HT-29 (cell line): Measurements from ENCODE around the gene PRKG1. TPM values are rescaled to one million over a fixed set of nuclear protein-coding genes. Genes with fewer than 3 reads are reported as not detected.
"Not testable (repeated sequence)": the region's sequence is repeated elsewhere in the genome, so short reads cannot be mapped to it uniquely, and the experiment has no call there.

ENCODE experiments used
- DNase-seq: peaks from one replicate; pipeline ENCODE4 v3.0.0-alpha.2; 2015; ENCODE audit warnings: low spot score
- total RNA-seq: library from RNA; depleted of rRNA; stranded (reverse); fragments of >200 nt; shearing (Covaris generic); gene quantifications from 2 replicates; pipeline ENCODE4 v1.2.3, GENCODE V29; 2014

The PRKG1 gene
- total RNA-seq, 1 experiment from 2014 or later = not detected

GRCh38 chr10:51422311-51423120 is 348.2 kb downstream of the PRKG1 start:
- DNase-seq = peak; percentile 58

DNA sequence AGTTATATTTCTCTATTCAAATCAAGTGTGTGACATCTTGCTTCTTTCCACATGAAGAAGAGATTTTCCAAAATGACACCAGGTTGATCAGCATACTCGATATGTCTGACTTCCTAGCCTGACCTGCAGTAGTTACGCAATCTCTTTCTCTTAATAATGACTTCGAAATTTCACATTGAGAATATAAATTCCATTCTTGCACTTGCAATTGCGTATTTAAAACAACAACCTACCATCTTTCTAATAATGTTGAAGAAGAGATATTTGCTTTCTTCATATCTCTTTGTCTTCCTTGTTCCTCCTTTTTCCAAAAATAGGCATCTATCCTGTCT is 348.8 kb downstream of the PRKG1 start:
- DNase-seq = no peak

DNA sequence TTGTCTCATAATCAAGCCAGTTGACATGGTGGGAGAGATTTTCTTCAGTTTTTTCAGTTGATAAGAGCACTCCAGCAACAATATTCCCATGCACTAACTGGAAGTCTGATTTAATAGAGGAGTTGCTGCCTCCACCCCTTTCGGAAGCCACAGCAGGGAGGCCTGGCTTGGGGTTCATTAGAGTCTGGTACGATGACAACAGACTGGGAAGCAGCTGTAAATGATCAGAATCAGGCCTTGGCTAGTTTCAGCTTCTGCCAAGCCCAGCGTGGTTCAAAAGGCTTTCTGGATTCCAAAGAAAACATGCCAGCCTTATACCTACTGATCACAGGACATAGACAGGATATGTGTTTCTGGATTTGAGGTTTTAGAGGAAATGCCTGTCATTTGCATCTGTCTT is 351.1 kb downstream of the PRKG1 start:
- no peak for DNase-seq

GRCh38 chr10:51427758-51428157 is 353.5 kb downstream of the PRKG1 start:
- no peak for DNase-seq

GRCh38 chr10:51430506-51430905 is 356.2 kb downstream of the PRKG1 start:
- no peak for DNase-seq

DNA sequence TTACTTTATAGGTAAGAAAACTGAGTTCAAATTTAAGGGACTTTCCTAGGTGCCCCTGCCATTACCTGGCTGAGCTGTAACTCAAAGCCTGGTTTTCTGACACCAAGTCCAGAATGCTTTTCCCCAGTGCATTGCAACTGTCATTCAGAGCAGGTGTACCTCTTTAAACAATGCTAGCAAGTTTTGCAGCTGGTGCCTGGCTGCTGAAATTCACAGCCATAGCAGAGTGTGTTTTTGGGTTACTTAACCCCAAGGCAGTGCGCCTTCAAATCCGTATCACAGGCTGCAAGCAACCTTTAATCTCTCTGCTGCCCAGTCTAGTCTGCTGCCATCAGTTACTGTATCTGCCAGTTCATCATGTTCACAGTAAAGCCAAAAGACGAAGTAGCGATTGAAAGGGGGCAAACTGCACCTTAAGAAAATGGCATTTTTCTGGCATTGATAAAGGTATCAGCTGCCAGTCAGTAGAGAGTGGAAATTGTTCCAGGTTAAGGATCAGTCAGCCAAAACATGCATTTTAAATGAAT is 359.7 kb downstream of the PRKG1 start:
- no peak for DNase-seq

GRCh38 chr10:51436805-51437204 is 362.5 kb downstream of the PRKG1 start:
- no peak for DNase-seq

- DNase-seq = no peak
Observed at GRCh38 chr10:51439645-51440044, 365.4 kb downstream of the PRKG1 start.

- DNase-seq = no peak
Observed at GRCh38 chr10:51445588-51445987, 371.3 kb downstream of the PRKG1 start.

- DNase-seq = no peak
Observed at GRCh38 chr10:51447119-51447518, 372.8 kb downstream of the PRKG1 start.

- DNase-seq = not testable (repeated sequence)
Observed at GRCh38 chr10:51455762-51456161, 381.5 kb downstream of the PRKG1 start.

DNA sequence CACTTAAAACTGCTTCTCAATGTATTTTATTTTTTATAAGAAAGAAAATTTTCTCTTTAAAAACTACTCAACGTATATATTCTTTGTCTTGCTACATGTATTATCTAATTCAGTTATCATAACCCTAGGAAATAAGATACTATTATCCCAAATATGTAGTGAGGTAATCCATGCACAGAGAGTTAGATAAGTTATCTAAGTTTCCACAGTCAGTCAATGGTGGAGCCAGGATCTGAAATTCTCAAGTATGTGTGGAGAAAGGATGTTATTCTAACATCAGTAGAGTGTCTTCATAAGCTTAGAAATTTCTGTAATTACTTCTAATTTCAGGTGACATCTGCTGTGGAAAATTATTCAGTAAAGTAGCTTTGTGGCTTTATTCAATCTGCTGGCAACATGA is 385.2 kb downstream of the PRKG1 start:
- no peak for DNase-seq

GRCh38 chr10:51462076-51462779 is 387.9 kb downstream of the PRKG1 start:
- DNase-seq = no peak

GRCh38 chr10:51468424-51468823 is 394.1 kb downstream of the PRKG1 start:
- DNase-seq = no peak

- DNase-seq = no peak
Observed at GRCh38 chr10:51469686-51470085, 395.4 kb downstream of the PRKG1 start.

DNA sequence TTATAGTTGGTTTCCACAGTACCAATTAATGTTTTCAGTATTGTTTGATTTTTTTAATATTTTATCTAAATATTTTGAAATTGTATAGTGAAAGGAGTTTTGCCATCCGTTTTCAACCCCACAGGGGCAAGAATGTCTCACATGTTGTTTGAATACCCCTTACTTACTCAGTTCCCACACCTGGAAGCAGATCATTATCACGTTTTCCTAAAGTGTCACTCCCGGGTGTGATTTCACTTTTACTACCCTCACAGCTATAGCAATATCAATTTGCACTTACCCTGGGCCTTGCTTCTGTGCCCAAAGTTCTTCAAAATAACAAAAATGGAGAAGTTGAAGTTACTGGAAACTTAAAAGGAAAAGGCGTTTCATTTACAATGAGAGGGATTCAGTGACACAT is 397.0 kb downstream of the PRKG1 start:
- DNase-seq = no peak

DNA sequence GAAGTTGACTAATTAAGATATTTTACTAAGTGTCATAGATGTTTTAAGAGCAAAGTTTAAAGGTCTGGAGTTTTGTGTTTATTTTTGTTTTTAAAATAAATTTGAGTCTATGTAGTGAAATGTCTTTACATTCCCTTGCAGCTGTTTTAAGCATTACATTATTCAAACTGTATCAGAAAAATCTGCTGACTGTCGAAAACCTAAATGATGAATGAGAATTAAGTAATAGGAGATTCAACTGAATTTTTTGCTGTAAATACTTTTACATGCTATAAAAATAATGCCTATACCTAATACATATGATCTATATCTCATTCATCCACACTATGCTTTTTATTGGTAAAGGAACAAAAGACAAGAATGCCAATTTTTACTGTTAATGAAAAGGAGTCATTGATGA is 397.9 kb downstream of the PRKG1 start:
- no peak for DNase-seq

DNA sequence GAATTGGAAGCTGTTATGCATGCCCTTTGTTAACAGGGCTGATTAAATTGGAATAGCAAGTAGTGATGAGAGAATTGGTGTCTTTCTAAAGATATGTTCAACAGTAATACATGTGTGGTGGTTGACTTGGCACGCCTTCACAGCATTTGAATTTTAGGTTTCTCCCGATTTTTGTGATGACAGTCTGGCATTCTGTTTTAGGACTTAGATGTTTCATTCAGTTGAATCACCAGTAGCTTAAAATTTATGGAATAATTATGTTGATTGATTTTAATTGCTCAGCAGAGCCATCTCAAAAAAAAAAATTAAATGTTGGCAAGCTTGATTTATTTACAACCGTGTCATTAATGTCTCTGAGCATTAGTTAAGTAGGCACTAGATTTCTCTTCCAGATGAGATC is 405.4 kb downstream of the PRKG1 start:
- DNase-seq = no peak

- DNase-seq = no peak
Observed at GRCh38 chr10:51485668-51486067, 411.4 kb downstream of the PRKG1 start.

DNA sequence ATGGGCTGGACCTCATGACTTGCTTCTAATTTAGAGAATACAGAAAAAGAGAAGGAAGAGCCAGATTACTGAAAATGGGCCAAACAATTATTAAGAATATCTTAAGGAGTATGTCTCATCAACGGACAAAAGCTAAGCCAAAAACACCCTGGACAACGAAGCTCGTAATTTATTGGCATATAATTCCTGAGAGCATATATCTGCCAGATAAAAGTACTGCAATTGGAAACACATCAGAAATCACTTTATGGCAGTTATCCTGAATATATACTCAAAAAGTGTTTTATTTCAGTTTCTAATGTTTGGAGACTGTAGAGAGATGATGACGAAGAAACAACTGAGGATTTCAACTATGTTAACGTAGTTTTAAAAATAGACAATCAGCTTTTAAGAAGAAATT is 413.3 kb downstream of the PRKG1 start:
- DNase-seq = no peak

GRCh38 chr10:51488766-51489408 is 414.6 kb downstream of the PRKG1 start:
- DNase-seq = no peak

DNA sequence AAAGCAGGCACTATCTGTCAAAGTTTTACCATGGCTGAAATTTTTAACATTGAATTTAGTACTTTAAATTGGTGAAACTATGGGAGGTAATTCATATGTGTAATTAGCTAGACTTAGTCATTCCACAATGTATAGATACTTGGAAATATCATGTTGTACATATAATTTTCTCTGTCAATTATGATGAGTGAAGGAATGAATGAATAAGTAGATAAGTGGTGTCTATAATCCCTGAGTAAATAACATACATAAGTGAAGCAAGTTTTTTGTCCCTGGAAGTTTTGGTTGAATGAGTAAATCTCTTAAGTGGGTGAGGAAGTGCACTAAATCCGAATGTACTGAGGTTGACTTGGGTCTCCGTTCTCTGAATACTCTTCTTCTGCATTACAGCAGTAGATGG is 424.1 kb downstream of the PRKG1 start:
- DNase-seq = no peak

DNA sequence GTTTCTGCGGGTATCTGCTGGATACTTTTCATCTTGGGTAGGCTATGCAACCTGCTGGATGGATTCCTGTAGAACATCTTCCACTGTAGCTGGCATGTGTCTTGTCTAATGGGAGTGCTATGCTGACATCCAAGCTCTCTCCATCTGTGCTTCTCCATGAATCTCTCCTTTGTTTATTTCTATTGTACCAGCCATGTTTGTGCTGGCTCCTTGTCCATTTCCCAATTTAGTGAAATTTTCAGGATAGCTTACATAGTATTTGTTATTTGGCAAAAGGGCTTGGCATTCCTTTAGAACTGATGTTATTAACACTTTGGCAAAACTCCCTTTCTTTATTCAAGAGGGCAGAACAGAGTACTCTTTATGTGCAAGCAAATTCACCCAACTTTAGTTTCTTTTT is 427.1 kb downstream of the PRKG1 start:
- no peak for DNase-seq
